B cell (primary cell): Measurements from ENCODE around the gene PSME3.

ENCODE experiments used
- CTCF ChIP-seq: fragments of 200-600 bp; IDR thresholded peaks from one replicate; pipeline ENCODE4 v1.8.0; 2022; ENCODE audit warnings: antibody characterized with exemption, mild to moderate bottlenecking
- EZH2 ChIP-seq: IDR thresholded peaks from 2 replicates; pipeline ENCODE4 v1.6.1; 2012; ENCODE audit warnings: borderline replicate concordance, low read depth, mild to moderate bottlenecking, moderate library complexity, low read length; ENCODE audit not compliant: insufficient read depth, poor library complexity, severe bottlenecking

- peak; percentile 67 for TF ChIP-seq CTCF
- no peak for TF ChIP-seq EZH2
Measured at GRCh38 chr17:42843358-42843934, 10.2 kb downstream of the PSME3 start.
